HuH-7.5 (cell line): ENCODE results near the gene PPP1R12C.
"Not testable (repeated sequence)": the region's sequence is repeated elsewhere in the genome, so short reads cannot be mapped to it uniquely, and the experiment has no call there.

Experiments used
- DNase-seq: peaks from one replicate; pipeline ENCODE4 v3.0.0; 2011; ENCODE audit warnings: low spot score

Gene PPP1R12C

GRCh38 chr19:55071129-55071502, 46.3 kb downstream of the PPP1R12C start:
- no peak for DNase-seq

GRCh38 chr19:55070466-55071128, 46.8 kb downstream of the PPP1R12C start:
- no peak for DNase-seq

GRCh38 chr19:55069865-55070197, 47.6 kb downstream of the PPP1R12C start:
- no peak for DNase-seq

GRCh38 chr19:55068950-55069864, 48.2 kb downstream of the PPP1R12C start:
- DNase-seq, result peak; percentile 47

GRCh38 chr19:55067869-55068268, 49.6 kb downstream of the PPP1R12C start:
- DNase-seq, result no peak

GRCh38 chr19:55066107-55066709, 51.2 kb downstream of the PPP1R12C start:
- DNase-seq, result no peak

- not testable (repeated sequence) for DNase-seq
Observed at GRCh38 chr19:55065516-55065915, 51.9 kb downstream of the PPP1R12C start.

- DNase-seq, result no peak
Observed at GRCh38 chr19:55063492-55063843, 54.0 kb downstream of the PPP1R12C start.

- peak; percentile 96 for DNase-seq
Observed at GRCh38 chr19:55062735-55063491, 54.5 kb downstream of the PPP1R12C start, which contains the start of gene RDH13. RDH13 (minus strand) TSS chr19:55063148; CDS start chr19:55063032, 116 bp downstream.

- DNase-seq, result not testable (repeated sequence)
Observed at GRCh38 chr19:55060287-55060686, 57.1 kb downstream of the PPP1R12C start.

- no peak for DNase-seq
Observed at GRCh38 chr19:55058781-55059610, 58.4 kb downstream of the PPP1R12C start.

GRCh38 chr19:55056827-55057226, 60.6 kb downstream of the PPP1R12C start:
- no peak for DNase-seq

- DNase-seq, result no peak
Observed at GRCh38 chr19:55053735-55054134, 63.7 kb downstream of the PPP1R12C start.

- DNase-seq, result no peak
Observed at GRCh38 chr19:55050749-55051532, 66.5 kb downstream of the PPP1R12C start.

- DNase-seq, result no peak
Observed at GRCh38 chr19:55048446-55048845, 69.0 kb downstream of the PPP1R12C start.

GRCh38 chr19:55047951-55048350, 69.5 kb downstream of the PPP1R12C start:
- no peak for DNase-seq

- DNase-seq, result no peak
Observed at GRCh38 chr19:55046975-55047622, 70.3 kb downstream of the PPP1R12C start.

GRCh38 chr19:55044771-55045716, 72.4 kb downstream of the PPP1R12C start:
- no peak for DNase-seq

GRCh38 chr19:55044286-55044685, 73.2 kb downstream of the PPP1R12C start:
- DNase-seq, result no peak
